ENCODE data around the gene UBC.
"Not testable (repeated sequence)": the region's sequence is repeated elsewhere in the genome, so short reads cannot be mapped to it uniquely, and the experiment has no call there.

UBC gene

DNA sequence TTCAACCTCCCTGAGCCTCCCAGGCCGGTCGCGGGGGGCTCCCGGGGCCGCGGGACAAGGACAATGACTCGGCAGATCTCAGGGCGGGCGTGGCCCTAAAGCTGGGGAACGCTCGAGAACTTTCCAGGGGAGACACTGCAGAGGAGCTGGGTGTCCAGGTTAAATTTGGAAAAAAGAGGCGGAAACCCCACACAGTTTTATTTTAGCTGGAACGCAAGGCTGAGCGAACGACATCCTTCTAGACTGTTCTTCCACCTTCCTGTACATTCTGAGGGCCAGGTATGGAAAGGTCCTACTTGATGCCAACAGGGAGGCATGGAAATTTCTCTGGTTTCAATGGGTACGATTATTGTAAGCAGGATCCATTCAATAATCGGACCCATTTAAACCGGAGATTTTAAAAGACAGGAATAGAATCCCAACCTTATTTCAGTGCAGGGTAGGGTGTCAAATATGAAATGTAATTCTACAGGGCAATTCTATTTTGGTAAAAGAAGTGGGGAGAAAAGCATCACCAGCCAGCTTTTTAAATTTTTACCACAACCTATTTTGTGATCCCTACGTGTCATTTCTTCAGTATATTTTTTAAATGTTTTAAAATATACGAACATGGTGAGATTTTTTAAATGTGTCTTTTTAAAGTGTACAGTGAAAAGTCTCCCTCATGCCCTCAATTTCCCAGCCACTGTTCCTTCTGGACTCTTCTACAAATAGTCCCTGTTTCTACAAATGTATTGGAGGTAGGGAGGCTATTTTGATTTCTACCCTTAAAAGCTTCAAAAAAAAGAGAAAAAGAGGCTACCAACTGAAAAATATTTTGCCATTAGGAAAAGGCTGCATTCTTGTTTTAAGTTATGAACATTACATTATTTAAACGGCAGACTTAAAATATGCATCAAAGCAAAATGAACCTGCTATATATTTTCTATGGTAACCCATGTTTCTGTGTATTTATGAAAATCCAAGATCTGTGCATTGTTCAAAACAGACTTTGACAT, 1.1 kb upstream of the UBC start:
- DNase-seq (ENCODE audit: low read depth) = no peak

GRCh38 chr12:124913474-124914391, 717 bp downstream of the UBC start:
- peak; percentile 81 for DNase-seq (ENCODE audit: low read depth)

- not testable (repeated sequence) for DNase-seq (ENCODE audit: low read depth)
Measured at GRCh38 chr12:124912529-124913287, 1.7 kb downstream of the UBC start.

DNA sequence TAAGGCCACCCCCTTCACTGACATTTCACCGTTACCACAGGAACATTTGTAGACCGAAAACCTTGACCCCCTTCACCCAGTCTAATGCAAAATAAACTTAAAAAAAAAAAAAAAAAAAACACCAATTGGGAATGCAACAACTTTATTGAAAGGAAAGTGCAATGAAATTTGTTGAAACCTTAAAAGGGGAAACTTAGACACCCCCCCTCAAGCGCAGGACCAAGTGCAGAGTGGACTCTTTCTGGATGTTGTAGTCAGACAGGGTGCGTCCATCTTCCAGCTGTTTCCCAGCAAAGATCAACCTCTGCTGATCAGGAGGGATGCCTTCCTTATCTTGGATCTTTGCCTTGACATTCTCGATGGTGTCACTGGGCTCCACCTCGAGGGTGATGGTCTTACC, 2.9 kb downstream of the UBC start:
- not testable (repeated sequence) for DNase-seq (ENCODE audit: low read depth)

DNA sequence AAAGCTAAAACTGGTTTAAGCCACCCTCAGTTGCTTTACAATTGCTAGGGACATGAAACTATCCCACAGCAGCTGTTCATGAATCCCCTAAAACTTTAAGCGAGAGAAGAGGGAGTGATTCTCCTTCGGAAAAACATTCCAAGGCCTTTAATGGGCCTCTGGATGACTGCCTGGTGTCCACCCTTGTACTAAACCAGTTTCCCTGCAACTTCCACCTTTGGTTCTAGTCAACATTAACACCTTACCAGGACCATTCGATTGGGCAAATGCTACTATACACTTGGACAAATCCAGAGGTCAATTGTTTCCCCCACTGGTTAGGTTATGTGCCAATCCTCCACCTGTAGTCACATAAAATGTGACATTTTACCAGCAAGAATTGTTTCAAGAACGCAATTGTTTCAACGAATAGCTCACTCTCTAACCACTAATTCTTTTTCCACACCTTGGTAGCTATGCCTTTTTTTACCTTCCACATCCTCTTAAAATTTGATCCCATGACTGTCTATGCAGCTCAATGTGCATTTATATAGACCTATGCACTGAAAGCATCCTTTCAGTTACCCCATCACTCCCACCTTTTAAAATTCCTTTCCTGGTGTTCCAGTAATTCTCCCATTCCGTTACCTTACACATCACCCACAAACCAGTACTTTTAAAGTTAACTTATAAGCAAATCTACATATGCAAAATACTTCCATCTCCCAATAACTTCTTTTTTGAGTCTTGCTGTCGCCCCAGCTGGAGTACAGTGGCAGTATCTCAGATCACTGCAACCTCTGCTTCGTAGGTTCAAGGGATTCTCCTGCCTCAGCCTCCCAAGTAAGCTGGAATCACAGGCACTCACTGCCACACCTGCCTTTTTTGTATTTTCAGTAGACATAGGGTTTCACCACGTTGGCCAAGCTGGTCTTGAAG, 3.6 kb downstream of the UBC start:
- DNase-seq (ENCODE audit: low read depth) = no peak

DNA sequence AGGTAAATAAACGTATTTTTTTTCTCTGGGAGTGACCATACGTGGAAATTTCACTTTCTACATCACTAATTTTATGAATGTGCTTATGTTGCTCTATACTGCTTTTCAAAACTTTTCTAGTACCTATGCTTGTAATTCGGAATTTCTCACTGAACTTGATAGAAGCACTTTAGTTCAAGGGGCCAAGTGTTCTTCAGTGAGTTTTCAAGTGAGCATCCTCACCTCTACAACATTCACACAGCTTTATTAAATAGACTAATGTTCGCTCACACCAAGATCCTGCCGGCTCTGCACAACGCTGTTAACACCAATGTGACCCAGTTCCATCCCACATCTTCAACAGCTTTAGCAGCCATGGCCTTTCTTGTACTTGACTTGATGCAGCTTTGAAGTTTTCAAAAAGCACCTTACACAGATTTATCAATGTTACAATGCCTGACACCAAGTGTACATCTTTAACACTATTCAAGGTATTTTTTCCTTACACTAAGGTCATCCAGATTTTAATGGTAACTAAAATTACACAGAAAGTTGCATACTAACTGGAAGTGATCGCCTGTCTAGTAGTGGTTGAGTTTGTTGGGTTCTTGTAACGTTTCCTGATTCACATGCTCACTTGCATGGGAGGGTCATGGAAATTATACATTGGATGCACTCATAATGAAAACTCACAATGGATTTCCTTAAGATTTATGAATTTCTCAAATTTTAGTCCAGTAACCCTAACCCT, 4.5 kb downstream of the UBC start:
- no peak for DNase-seq (ENCODE audit: low read depth)

- peak; percentile 66 for DNase-seq (ENCODE audit: low read depth)
Measured at GRCh38 chr12:124906606-124907261, 7.7 kb downstream of the UBC start.

DNA sequence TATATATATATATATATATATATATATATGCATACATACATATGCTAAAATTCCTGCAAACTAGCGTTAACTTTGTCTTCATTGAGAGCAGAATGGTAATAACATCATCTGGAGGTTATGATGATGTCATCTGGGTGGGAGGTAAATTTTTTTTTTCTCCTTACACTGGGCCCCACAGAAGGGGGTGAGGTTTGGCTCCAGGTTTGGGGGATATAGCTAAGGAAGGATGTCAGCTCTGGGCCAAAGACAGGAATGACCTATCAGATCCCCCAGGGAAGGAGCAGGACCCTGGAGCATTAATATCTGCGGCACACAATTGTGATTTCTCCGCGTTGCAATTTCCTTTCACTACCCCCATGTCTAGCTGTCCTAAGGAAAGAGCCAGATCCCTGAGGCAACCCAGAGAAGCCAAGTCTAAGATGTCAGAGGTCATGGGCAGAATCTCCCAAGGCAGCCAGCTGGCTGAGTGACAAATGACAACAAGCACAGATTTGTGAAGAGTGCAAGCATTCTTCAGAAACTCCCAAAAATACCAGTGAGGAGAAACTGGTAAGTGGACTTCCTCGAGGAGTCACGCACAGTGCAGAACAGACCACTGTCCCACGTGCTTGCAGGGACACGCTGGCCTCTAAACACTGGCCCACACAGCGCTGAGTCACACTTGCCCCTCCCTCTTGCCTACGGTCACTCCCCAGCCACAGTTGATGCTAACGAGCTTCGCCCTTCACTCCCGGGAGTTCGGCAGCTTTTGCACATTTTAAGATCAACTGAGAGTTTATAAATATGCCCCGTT, 9.9 kb downstream of the UBC start:
- no peak for DNase-seq (ENCODE audit: low read depth)

- DNase-seq (ENCODE audit: low read depth) = no peak
Measured at GRCh38 chr12:124902916-124903315, 11.5 kb downstream of the UBC start.

DNA sequence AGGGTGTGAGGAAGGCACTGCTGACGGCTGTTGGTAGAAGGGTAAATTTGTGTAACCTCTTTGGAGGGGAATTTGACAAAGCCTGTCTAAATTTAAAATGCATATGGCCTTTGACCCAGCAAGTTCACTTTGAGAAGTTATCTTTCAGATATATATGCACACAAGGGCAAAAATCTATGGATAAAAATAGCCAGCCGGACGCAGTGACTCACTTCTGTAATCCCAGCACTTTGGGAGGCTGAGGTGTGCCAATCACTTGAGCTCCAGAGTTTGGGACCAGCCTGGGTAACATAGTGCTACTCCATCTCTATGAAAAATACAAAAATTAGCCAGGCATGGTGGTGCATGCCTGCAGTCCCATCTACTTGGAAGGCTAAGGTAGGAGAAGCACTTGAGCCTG, 13.4 kb downstream of the UBC start:
- DNase-seq (ENCODE audit: low read depth) = no peak

DNA sequence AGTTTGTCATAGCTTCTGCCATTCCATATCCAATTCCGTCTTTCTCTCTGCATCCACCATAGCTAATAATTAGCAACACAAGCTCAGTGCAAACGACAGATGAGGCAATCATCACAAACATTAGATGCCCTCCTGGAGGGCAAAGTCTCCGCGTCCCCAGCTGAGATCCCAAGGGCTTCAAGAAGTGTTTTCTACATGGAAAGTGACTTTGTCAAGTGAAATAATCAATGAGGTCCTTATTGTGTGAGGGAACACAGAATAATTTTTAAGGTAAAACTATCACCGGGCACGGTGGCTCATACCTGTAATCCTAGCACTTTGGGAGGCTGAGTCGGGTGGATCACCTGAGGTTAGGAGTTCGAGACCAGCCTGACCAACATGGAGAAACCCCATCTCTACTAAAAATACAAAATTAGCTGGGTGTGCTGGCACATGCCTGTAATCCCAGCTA, 14.1 kb downstream of the UBC start:
- DNase-seq (ENCODE audit: low read depth) = not testable (repeated sequence)

- no peak for DNase-seq (ENCODE audit: low read depth)
Measured at GRCh38 chr12:124898923-124899294, 15.5 kb downstream of the UBC start.

DNA sequence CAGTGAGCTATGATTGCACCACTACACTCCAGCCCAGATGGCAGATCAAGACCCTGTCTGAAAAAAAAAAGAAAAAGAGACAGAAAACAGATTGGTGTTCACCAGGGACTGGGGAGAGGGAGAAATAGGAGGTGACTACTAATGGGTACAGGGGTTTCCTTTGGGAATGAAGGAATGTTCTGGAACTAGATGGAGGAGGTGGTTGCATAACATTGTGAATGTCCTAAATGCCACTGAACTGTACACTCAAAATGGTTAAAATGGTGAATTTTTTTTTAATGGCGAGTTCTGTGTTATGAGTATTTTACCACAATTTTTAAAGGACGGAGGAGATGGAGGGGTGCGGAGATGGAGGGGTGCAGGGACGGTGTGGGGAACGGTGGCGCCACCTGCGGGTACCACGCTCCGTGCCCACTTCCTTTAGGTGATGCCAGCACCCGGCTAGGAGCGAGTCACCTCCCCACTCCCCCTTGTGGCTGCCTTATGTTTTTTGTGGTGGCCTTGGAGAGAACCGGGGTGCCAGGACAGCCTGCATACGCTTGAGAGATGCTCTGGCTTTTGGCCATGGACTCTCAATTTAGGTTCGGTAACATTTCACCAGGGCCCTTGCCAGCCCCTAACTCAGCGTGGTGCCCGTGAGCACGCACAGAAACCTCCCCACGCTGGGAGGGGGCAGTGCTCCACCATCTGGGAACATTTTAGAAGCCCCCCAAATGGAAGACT, 16.1 kb downstream of the UBC start:
- peak; percentile 50 for DNase-seq (ENCODE audit: low read depth)

- no peak for DNase-seq (ENCODE audit: low read depth)
Measured at GRCh38 chr12:124896461-124896860, 18.0 kb downstream of the UBC start.

DNA sequence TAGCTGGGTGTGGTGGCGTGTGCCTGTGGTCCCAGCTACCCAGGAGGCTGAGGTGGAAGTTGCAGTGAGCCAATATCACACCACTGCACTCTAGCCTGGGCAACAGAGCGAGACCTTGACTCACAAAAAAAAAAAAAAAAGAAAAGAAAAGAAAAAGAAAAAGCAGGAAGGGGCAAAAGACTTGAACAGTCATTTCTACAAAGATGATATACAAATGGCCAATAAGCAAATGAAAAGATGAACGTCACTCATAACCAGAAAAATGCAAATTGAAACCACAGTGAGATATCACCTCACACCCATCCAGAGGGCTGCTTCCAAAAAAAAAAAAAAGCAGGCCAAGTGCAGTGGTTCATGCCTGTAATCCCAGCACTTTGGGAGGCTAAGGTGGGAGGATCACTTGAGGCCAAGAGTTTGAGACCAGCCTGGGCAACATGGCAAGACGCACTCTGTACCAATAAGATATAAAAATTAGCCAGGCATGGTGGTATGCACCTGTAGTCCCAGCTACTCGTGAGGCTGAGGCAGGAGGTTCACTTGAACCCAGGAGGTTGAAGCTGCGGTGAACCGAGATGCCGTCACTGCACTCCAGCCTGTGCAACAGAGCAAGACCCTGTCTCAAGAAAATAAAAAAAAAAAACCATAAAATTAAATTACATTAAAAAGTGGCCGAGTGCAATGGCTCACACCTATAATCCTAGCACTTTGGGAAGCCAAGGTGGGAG, 20.5 kb downstream of the UBC start:
- DNase-seq (ENCODE audit: low read depth) = no peak

- DNase-seq (ENCODE audit: low read depth) = no peak
Measured at GRCh38 chr12:124888260-124888659, 26.2 kb downstream of the UBC start.

- not testable (repeated sequence) for DNase-seq (ENCODE audit: low read depth)
Measured at GRCh38 chr12:124887766-124888165, 26.7 kb downstream of the UBC start.

Measured in activated T-helper 1 cell treated with Interleukin-2 at 50 U/mL for 16 hours (primary cell).